ENCODE data around the gene C6orf62. TPM values are rescaled to one million over a fixed set of nuclear protein-coding genes. Genes with fewer than 3 reads are reported as not detected.
"Not testable (repeated sequence)": the region's sequence is repeated elsewhere in the genome, so short reads cannot be mapped to it uniquely, and the experiment has no call there.

C6orf62 gene
- total and polyA plus RNA-seq, 11 donors, result 20.8 to 92.8 (median 40.7) TPM

- peaks cover 0 to 14% (median 2%) of the 10 kb centered on the region in 9 donors for H3K36me3 ChIP-seq
- no peak for ATAC-seq
- WGBS, 4 donors, result 66 to 77% (median 72%) methylated on average over 12 of the region's 12 CpGs
- no peaks in the 10 kb centered on the region for H3K27me3 ChIP-seq
- H3K4me3 ChIP-seq, result no peak overlapping the region
- no peak for DNase-seq
- H3K4me1 ChIP-seq, result peaks cover 0 to 7% (median 0%) of the 10 kb centered on the region in 12 donors
- TF ChIP-seq CTCF (IDR thresholded peaks at IDR 0.05) (no peak), POLR2A (IDR thresholded peaks at IDR 0.05) (no peak)
- no peaks in the 10 kb centered on the region for H3K9me3 ChIP-seq
- intact Hi-C loops (cut with DNase I), result no loop called here
- no peak overlapping the region for H3K27ac ChIP-seq
These were observed 35.4 kb downstream of the C6orf62 start for GRCh38 chr6:24683297-24684296.

- ATAC-seq (no peak), DNase-seq (no peak)
- intact Hi-C loops (cut with DNase I), result no loop called here
- Histone ChIP-seq H3K36me3 (peaks cover 0 to 5% (median 0%) of the 10 kb centered on the region in 9 donors), H3K27me3 (no peaks in the 10 kb centered on the region), H3K4me3 (no peak overlapping the region), H3K9me3 (no peaks in the 10 kb centered on the region), H3K27ac (no peak overlapping the region), H3K4me1 (peaks cover 0 to 7% (median 0%) of the 10 kb centered on the region in 12 donors)
- WGBS, 4 donors, result 89 to 95% (median 91%) methylated on average over 7 of the region's 7 CpGs
- no peak for TF ChIP-seq POLR2A (IDR thresholded peaks at IDR 0.05)
- no peak for TF ChIP-seq CTCF (IDR thresholded peaks at IDR 0.05)
These were observed 38.4 kb downstream of the C6orf62 start for GRCh38 chr6:24680582-24680981.

- H3K4me3 ChIP-seq; ATAC-seq; H3K4me1 ChIP-seq; DNase-seq; H3K27me3 ChIP-seq; H3K36me3 ChIP-seq; intact Hi-C loops (cut with DNase I); H3K9me3 ChIP-seq; H3K27ac ChIP-seq: not testable (repeated sequence)
- 91 to 94% (median 93%) methylated on average over 11 of the region's 11 CpGs for WGBS, 4 donors
These were observed 40.1 kb downstream of the C6orf62 start for GRCh38 chr6:24678792-24679352.

GRCh38 chr6:24673625-24674024 lies 45.3 kb downstream of the C6orf62 start:
- Histone ChIP-seq H3K27me3 (no peaks in the 10 kb centered on the region), H3K27ac (no peak overlapping the region), H3K4me1 (peaks cover 0 to 5% (median under 1%) of the 10 kb centered on the region in 12 donors), H3K4me3 (no peak overlapping the region), H3K36me3 (peaks cover 0 to 4% (median 0%) of the 10 kb centered on the region in 9 donors), H3K9me3 (peaks cover 0 to 18% (median 3%) of the 10 kb centered on the region in 12 donors)
- WGBS, 4 donors, result 70 to 82% (median 76%) methylated on average over 2 of the region's 2 CpGs
- intact Hi-C loops (cut with DNase I), result no loop called here
- ATAC-seq (no peak), DNase-seq (no peak)
- no peak for TF ChIP-seq POLR2A (IDR thresholded peaks at IDR 0.05)
- TF ChIP-seq CTCF (IDR thresholded peaks at IDR 0.05), result no peak

Measured in heart left ventricle (tissue), 16 donors.